ENCODE measurements around the gene INTS11.
A peak's percentile ranks its signal among the peaks of the same experiment; 100 is the strongest.

Gene INTS11

DNA sequence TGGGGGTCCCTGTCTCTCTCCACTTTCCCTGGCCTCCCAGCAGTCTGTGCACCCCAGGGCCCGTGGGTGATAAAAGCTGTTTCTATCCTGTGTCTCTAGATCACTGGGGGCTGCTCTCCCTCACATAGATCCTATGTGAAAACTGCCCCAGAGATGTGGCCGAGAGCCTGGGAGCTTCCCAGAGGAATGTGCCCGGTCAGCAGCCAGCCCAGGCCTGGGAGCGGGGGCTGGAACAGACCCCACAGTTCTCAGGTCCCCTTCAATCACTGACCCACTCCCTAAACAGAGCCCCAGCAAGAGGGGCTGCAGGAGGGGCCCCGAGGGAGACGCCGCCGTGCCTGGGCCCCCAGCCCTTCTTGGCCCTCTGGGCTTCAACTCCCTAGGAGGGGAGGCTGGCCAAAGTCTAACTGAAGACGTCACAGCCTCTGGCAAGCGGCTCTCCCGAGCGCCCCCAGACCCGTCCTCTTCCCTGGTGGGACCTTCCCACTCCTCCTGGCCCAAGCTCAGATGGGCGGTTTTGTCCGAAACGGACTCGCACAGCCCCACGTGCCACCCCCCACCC lies 33.5 kb upstream of the INTS11 start:
- no peak for DNase-seq

DNA sequence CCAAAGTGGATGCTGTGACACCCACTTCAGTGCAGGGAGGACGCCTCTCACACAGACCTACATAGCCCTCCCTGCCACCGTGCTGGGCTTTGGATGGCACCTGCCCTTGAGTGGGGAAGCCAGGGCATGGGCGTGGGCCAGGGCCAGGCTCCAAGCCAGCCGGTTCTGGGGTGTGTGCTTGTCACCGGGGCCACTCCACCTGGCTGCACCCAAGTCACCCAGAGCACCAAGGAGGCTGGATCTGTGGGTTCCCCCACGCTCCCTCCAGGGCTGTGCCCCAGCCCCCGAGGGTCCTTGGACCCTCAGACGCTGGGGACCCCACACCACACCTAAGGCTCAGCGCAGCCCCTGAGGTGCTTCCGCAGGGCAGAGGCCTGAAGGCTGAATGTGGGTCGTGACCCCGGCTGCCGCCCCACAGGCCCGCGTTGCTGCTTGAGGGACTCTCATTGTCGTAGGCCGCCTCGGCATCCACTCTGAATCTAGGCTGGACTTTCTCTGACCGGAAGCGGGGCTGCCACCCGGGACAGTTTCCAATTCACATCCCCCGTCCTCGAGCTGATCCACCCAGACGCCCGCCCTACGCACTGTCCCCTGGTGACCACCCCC lies 32.4 kb upstream of the INTS11 start:
- DNase-seq = no peak

DNA sequence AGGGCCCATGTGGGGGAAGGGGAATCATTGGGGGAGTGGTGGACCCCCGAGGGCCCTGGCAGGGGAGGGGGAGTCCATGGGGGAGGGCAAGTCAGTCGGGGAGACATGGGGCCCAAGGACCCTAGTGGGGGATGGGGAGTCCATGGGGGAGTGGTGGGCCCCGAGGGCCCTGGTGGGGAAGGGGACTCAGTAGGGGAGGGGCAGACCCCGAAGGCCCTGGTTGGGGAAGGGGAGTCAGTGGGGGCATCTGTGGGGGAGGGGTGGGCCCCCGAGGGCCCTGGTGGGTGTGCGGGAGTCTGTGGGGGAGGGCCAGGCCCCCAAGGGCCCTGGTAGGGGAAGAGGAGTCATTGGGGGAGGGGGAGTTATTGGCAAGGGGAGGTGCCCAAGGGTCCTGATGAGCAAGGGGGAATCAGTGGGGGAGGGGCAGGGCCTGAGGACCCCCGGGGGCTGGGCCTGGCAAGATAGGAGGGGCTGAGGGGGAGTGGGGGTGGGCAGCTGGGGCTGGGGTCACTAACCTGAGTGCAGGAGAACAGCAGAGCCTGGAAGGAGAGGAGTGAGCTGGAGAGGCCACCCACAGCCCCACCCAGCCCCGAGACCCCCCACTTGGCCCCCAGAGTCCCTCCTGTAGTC lies 31.8 kb upstream of the INTS11 start:
- no peak for DNase-seq

DNA sequence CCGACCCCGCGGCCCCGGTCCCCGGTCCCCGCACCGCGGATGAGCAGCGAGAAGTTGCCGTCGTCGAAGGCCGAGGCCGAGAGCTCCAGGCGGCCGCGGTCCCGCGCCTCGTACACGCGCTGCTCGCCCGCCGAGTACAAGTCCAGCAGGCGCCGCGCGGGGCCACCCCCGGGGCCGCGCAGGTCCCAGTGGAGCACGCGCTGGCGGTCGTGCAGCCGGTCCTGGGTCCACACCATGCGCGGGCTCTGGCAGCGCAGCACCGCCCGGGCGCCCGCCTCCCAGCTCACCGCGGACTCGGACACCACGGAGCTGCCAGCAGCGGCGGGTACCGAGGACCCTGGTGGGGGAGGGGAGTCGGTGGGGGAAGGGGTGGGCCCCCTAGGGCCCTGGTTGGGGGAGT lies 31.0 kb upstream of the INTS11 start:
- no peak for DNase-seq

DNA sequence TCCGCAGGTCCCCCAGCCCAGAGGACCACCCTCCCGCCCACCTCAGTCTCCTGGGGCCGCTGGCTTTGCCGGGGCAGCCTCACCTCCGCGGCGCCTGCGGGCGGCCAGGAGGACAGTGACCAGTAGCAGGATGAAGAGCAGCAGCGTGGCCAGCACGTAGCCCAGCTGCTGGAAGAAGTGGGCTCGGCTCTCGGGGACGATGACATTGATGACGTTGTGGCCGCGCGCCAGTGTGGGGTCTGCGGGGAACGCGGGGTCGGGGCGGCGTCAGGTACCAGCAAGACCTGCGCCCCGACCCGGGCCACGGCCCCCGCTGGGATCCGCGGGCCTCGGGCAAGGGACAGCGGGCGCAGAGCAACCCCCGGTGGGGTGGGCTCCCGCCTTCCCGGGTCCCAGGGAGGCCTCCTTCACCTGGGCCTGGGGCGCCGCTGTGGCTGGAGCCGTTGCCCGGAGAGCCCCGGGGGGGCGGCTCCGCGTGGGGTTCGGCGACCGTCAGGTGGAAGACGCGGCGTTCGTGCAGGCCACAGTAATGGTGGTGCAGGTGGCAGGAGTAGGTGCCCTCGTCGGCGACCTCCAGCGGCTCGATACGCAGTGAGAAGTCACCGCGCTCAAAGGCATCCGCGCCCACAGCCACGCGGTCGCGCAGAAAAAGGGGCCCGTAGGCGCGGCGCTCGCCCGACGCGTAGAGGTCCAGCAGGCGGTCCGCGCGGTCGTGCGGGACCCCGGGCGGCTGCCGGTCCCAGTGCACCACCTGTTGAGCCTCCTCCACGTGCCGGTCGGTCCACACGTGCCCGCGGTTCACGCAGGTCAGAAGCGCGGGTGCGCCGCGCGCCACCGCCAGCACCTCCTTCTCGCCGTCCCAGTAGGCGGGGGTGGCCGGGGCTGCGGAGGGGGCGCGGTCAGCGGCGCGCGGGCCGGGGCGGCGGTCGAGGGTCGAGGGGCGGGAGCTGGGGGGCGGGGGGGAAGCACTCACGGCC lies 30.1 kb upstream of the INTS11 start:
- no peak for DNase-seq

DNA sequence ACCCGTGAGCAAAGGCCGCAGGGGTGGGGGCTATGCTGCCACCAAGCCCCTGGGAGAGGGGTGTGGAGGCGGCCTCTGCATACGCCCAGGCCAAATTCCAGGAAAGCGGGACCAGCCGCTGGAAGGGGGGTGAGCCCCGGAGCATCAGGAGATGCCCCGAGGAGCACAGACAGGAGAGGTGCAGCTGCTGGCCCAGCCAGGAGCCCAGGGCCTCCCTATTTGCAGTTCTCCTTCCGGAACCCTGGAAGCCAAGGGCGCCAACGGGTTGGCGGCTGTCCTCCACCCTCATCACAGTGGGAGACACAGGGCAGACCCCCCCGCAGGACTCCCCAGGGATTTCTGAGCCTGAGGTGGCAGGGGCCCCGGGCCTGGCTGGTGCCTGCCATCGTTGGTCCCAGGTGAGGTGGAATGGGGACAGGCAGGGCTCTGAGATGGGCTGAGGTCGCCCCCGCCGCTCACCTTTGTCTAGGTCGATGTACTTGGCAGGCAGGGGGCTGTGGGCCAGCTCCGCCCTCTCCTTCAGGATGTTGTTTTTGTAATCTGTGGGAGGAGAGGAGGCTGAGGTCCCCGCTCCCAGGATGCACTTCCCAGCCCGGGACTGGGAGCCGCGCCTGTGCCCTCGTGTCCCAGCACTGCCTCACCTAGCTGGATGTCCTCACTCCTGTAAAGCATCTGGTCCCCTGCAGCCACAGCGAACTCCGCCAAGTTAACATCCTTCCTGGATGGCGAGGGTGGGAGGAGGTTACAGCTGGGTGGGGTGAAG lies 29.1 kb upstream of the INTS11 start:
- DNase-seq = no peak

DNA sequence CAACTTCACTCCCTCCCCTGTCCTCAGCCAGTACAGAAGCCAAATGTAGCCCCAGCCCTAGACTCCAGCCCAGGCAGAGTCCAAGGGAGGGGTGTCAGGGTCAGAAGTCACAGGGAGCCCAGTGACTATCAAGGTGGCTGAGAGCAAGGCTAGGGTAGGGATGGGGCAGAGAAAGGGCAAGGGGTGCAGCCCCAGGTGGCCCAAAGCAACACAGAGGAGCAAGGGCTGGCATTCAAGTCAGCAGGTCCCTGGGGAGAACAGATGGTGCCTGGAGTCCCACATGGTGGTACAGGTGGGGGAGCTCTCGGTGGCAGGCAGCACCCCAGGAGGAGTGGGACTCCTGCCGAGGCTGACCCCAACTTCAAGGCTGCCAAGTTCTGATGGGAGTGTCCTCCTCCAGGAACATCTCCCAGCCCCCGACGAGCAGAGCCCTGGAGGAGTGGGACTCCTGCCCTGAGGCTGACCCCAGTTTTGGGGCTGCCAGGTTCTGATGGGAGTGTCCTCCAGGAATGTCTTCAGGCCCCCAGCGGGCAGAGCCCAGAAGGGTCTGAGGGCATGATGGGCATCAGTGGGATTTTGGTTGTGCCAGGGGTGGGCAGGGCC lies 28.4 kb upstream of the INTS11 start:
- DNase-seq = no peak

DNA sequence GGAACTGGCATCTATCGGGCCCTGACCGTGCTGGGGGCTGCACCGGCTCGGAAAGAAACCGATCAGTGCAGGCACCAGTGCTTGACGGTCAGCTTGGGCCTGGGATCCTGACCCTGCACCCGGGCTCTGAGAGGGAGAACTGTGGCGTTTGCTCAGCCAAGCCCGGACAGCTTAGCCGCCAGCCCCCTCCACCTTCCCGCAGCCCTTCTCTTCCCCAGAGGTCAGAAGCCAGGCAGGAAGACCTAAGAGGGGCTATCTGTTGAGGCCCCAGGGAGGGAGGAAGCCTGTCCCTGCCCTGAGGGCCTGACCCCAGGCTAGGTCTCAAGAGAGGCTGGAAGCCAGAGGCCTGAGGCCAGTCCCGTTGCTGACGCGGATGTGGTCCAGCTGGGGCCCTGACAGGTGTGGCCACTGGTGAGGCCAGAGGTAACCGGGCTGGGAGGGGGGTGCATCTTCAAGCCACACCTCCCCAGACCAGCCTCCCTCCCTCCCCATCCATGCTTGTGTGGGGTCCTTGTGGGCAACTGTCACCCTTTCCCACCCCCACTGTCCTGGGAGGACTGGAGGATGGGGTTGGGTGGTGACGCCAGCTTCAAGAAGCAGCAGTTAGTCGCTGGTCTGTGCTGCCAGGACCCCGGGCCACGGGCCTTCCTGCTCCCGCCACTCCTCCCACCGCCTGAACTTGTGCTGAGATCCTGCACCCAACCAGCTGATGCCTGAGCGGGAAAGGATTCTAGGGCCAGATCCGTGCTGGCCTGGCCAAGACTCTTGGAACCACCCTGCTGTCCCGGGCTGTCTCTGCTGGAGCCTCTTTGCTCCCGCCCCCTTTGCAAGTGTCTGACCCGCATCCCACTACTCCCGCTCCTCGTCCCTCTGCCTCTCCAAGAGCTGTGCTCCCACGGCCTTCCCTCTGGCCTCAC lies 27.3 kb upstream of the INTS11 start:
- DNase-seq = no peak

DNA sequence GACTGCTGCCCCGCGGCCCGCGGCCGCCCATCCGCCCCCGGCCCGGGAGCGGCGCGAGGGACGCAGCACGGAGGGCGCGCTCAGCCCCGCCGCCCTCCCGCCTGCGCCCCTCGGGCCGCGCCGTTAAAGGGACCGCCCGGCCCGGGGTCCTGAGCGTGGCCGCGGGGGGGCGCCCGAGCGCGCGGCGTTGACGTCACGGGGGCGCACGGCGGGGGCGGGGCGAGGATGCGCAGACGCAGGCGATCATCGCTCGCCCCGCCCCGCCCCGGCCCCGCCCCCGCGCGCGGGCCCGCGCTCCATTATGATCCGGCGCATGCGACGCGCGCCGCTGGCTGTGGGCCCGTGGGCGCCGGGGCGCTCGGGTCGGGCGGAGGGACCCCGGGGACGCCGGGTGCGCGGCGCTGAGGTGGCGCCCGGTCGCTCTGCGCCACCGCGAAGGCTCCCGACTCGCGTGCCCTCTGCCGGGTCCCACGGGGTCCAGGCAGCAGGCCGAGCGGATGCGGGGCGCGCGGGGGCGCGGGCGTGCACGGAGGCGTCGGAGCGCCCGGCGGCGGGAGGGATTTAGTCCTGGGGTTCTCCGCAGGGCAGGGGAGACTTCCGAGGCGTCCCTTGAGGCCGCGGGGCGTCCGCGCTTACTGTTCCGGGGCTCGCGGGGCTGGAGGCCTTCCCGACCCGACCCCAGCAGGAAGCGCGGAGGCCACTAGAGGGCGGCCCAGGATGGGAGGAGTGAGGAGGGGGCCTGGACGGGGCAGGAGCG lies 25.0 kb upstream of the INTS11 start, which contains the start of gene DVL1:
TSS of gene DVL1 (minus strand) at position 163 of the 757 bp plus-strand sequence. CDS start 353 bp downstream, outside the sequence.
- peak; percentile 80 for DNase-seq

DNA sequence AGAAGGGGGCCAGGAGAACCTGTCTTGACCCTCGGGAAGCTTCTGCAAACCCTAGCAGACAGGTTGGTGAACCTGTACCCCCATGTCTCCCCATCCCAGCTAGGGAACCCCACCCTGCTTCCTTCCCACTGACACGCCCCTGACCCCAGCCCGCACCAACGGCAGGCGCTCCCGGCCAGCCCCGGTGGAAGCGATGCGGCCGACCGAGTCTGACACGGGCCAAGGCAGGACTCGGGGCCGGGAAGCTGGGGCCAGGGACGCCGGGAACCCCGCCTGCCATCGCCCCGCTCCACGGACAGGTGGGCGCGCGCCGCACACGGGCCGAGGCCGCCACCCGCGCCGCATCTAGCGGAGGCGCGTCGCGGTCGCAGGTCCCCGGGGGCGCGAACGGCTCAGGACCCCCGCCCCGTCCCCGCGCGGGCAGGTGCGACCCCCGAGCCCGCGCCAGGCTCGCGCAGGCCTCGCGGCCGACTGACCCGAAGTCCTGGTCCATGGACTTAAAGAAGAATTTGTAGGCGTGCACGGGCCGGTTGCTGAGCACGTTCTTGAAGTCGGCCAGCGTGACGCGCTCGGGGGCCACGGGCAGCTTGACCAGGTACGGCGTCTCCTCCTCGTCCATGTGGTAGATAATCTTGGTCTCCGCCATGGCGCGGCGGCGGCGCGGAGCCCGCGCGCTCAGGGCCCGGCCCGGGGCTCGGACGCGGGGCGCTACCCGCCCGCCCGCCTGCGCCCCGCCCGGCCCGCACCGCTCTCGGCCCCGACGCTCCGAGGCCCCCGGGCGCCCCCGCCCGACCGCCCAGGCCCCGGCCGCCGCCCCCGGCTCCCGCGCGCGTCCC lies 24.2 kb upstream of the INTS11 start:
- DNase-seq = no peak

DNA sequence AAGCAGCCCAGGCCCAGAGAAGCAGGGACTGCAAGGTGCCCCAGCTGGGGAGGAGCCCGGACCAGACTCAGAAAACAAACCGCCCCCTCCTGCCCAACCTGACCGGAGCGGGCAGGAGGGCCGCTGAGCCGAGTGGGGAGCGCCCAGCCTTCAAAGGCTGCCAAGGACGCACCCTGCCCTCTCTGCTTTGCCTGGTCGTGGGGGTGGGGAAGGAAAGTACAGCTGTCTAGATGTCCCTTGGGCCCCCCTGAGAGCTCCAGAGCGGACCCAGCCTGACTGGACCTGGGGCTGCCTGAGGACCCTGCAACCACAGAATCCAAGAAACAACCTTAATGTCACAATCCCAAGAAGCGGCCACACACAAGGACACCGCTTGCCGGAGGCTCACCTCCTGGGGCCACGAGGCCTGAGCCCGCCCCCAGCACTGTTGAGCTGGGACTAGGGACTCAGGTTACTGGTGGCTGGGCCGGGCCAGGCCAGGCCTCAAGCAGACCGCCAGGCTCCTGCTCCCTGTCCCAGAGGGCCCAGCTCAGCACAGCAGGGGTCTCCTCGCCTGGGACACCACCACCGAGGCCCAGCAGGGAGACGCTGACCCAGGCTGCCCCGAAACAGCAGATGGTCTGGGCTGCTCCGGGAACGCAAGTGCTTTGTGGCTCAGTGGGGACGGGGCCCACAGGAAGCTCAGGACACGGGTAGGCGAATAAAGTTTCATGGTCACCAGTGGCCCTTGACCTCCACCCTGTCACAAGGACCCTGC lies 23.4 kb upstream of the INTS11 start:
- DNase-seq = no peak

DNA sequence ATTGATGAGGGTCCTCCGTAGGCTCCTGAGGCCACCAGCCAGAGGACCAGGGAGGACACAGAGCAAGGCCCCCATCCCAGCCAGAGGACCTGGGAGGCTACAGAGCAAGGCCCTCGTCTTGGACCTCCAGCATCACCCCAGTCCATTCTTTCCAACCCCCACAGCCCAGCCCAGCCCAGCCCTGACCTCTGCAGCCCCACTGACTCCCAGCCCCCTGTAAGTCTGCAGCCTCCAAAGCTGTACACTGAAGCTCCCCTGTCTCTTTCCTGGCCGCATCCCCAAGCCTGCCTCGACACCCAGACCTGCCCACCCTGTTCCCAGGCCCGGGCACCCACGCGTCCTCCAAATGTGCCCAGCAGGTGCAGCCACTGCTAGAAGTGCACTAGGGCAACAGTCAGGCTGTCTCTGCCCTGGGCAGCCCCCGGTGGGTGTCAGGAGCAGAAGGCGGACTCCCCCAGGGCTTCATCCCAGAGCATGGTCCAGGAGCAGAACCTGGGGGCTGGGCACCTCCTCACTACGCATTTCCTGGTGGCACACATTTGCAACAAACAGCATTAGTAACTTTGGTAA lies 22.7 kb upstream of the INTS11 start:
- DNase-seq = no peak

DNA sequence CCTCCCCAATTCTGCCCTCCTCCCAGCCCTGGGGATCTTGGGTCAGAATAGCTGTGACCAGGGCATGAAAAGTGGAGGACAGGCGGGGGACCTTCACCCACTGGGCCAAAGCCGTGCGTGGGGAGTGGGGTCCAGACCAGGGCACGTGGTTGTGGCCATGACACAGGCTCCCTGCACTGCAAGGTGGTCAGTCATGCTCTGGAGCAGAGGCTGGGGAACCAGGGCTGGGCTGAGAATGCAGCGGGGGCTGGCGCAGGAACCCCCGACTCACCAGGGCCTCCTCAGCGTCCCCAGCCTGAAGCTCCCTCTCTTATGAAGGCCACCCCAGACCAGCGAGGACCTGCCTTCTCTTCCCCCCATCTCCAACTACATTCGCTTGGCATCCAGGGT lies 22.0 kb upstream of the INTS11 start:
- no peak for DNase-seq

DNA sequence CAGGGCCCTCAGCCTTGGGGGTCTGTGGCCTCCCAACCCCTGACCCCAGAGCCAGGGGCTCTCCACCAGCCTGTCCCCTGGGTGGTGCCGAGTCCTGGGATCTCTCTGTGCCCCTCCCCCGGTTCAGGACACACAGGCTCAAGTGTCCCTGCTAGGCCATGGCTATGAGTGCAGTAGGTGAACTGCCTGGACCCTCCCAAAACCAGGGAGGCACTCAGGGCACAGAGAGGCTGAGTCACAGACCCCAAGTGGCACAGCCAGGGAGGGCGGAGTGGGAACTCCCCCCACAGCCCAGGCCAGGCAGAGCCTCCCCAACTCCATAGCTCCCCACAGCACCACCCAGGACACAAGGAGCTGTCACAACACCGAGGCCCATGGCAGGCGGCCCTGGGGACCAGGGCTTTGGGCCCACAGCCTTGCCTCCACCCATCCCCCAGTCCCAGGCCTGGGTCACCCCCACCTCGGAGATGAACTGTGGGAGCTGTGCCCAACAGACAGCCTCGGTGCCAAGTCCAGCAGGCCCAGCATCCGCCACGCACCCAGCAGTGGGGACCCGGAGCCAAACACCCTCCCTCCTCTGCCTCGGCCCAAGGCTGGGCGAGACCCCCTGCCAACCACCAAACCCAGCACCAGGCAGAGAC lies 21.5 kb upstream of the INTS11 start:
- no peak for DNase-seq

DNA sequence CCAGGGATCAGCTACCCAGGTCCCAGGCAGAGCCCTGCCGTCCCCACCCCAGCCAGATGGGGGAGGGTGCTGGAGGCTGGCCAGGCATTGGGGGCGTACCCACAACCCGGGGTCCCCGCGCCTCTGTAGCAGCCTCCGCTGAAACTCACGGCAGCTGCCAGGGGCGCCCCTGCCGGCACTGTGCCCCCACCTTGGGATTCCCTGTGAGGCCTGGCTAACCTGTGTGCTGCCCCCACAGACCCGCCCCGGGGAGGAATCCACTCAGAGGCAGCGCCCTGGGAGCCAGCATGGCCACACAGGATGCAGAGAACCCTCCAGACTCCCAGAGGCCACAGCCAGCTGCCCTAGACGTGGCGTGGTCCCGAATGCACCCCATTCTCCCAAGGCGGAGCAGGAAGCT lies 20.9 kb upstream of the INTS11 start:
- no peak for DNase-seq

DNA sequence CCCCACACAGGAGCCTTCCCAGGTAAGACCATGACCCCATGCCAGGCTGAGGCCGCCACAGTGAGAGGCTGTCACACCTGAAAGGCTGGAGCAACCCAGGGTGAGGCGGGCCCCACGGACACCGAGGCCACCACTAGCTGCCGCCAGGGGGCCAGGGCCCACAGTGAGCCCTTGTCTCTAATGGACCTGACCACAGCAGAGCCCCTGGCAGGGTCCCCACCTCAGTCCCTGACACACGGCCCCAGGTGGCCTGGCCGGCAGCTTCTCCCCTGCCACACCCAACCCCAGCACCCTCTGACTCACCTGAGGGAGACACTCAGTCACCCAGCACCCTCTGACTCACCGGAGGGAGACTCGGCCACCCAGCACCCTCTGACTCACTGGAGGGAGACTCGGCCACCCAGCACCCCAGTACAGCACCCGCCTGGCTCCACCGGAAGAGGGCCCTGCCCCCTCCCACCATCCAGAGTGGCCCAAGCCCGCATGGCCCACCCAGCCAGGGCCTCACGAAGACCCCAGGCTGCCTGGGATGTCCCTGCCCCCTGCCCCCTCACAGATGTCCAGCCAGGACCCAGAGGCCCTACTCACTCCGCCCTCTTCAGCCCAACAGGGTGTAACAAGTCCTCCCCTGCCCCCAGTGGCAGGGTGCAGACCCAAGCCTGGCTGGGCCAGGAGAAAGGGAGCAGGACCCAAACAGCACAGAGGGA lies 20.3 kb upstream of the INTS11 start:
- DNase-seq = no peak

DNA sequence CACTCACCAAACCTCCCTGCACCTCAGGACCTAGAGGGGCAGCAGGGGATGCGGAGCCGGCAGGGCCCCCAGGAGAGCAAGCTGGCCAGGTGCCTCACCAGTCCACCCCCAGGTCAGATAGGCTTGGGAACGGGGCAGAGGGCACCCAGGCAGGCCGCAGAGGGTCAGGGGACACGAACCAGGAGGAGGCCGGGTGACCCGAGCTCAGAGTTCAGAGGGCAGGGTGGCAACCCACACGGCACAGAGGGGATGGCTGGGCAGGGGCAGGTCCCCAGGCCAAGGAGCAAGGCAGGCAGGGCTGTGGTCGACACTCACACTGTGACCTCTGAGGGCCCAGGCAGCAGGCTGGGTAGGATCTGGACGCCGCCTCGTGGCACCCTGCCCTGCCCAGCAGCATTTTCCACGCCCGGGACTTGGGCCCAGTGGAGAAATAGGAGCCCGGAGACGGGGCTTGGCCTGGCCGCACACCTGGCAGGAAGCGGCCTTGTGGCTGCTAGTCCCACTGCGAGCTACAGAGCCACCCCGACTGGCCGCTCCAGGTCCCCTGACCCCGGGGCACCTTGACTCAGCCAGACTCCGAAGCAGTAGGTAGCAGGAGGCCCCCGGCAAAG lies 19.5 kb upstream of the INTS11 start:
- DNase-seq = no peak

Measured in activated CD4-positive, CD25-positive, alpha-beta regulatory T cell treated with anti-CD3 and anti-CD28 coated beads, Interleukin-2, amount 50 U/mL, for 72 hours (primary cell).